ENCODE results near the gene A2M. TPM values are rescaled to one million over a fixed set of nuclear protein-coding genes. Genes with fewer than 3 reads are reported as not detected.

Gene A2M
- total and polyA plus RNA-seq, 9 of the 15 experiments (the other 6 are each of a cell fraction or from before 2014, with no cell fraction given) = 0.08 to 2.3 TPM; not detected in 7

GRCh38 chr12:9098115-9098452, 17.6 kb downstream of the A2M start (continued):
- TF ChIP-seq TSHZ1 (CRISPR knock-in tag; IDR thresholded peaks at IDR 0.05) = no peak
- no peak for TF ChIP-seq NCOA2 (IDR thresholded peaks at IDR 0.05; ENCODE audit: partially characterized antibody in 2 of 2)
- TF ChIP-seq ZNF384 (IDR thresholded peaks at IDR 0.05; ENCODE audit: low read depth, low read length) = no peak
- TF ChIP-seq ZNF445 (CRISPR knock-in tag; IDR thresholded peaks at IDR 0.05; ENCODE audit: low read depth) = no peak
- no peak for TF ChIP-seq RBM22 (IDR thresholded peaks at IDR 0.05; ENCODE audit: low read depth, low read length, poor library complexity, severe bottlenecking)
- TF ChIP-seq RBM15 (IDR thresholded peaks at IDR 0.05; ENCODE audit: insufficient read depth, low read length) = no peak
- no peak for TF ChIP-seq RAD21 (CRISPR knock-in tag; conservative IDR thresholded peaks at IDR 0.05 in 1 of 2, IDR thresholded peaks at IDR 0.05 in 1 of 2)
- no peak for TF ChIP-seq RCOR1 (IDR thresholded peaks at IDR 0.05; ENCODE audit: borderline replicate concordance in 1 of 2, low read depth in 2 of 2, low read length in 2 of 2)
- no peak for TF ChIP-seq ETS1 (conservative IDR thresholded peaks at IDR 0.05; ENCODE audit: control insufficient read depth, low read depth, low read length)
- no peak for TF ChIP-seq ZNF197 (CRISPR knock-in tag; IDR thresholded peaks at IDR 0.05; ENCODE audit: low read depth)
- no peak for TF ChIP-seq HEY1 (CRISPR knock-in tag; IDR thresholded peaks at IDR 0.05; ENCODE audit: borderline replicate concordance)
- no peak for TF ChIP-seq POLR3G (IDR thresholded peaks at IDR 0.05; ENCODE audit: extremely low read depth, insufficient read length, insufficient replicate concordance)

Data from K562 (cell line).